Measurements from ENCODE around the gene PTPRD. TPM values are rescaled to one million over a fixed set of nuclear protein-coding genes. Genes with fewer than 3 reads are reported as not detected.

PTPRD gene
- total RNA-seq, 1 donor from 2014 or later = 5.7 TPM

GRCh38 chr9:10208691-10209069, 404.1 kb downstream of the PTPRD start:
- no peak for DNase-seq (ENCODE audit: low spot score)
- TF ChIP-seq, protein P1, sequence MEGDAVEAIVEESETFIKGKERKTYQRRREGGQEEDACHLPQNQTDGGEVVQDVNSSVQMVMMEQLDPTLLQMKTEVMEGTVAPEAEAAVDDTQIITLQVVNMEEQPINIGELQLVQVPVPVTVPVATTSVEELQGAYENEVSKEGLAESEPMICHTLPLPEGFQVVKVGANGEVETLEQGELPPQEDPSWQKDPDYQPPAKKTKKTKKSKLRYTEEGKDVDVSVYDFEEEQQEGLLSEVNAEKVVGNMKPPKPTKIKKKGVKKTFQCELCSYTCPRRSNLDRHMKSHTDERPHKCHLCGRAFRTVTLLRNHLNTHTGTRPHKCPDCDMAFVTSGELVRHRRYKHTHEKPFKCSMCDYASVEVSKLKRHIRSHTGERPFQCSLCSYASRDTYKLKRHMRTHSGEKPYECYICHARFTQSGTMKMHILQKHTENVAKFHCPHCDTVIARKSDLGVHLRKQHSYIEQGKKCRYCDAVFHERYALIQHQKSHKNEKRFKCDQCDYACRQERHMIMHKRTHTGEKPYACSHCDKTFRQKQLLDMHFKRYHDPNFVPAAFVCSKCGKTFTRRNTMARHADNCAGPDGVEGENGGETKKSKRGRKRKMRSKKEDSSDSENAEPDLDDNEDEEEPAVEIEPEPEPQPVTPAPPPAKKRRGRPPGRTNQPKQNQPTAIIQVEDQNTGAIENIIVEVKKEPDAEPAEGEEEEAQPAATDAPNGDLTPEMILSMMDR (IDR thresholded peaks at IDR 0.05) = no peak
- Mint-ChIP-seq H3K27me3 (ENCODE audit: low read depth) (peaks cover 29% of the 10 kb centered on the region), H3K4me1 (ENCODE audit: low read depth) (peaks cover 7% of the 10 kb centered on the region), H3K36me3 (ENCODE audit: low read depth) (no peaks in the 10 kb centered on the region), H3K27ac (ENCODE audit: unreplicated experiment) (no peak overlapping the region), H3K4me3 (ENCODE audit: unreplicated experiment) (peak overlapping the region; percentile 67), H3K9me3 (ENCODE audit: low read depth) (no peaks in the 10 kb centered on the region)

DNA sequence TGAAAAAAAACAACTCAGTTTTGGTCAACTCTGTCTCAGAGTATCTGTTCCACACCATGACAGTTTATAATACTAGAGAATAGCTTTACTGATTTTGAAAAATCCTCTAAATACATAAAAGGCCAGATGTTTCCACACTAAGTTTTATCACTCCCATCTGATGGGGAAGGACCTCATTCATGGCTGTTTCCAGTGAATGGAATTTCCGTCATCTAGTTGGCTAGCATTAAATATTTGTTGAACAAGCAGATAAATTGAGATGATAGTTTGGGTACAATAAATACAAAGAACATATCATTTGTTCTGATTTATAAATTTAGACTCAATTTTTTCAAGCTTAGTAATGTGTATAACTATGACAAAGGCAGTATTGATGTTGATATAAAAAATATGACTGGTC, 408.5 kb downstream of the PTPRD start:
- Mint-ChIP-seq H3K27me3 (ENCODE audit: low read depth) (peaks cover 21% of the 10 kb centered on the region), H3K4me1 (ENCODE audit: low read depth) (peaks cover 7% of the 10 kb centered on the region), H3K4me3 (ENCODE audit: unreplicated experiment) (no peak overlapping the region), H3K9me3 (ENCODE audit: low read depth) (no peaks in the 10 kb centered on the region), H3K36me3 (ENCODE audit: low read depth) (no peaks in the 10 kb centered on the region), H3K27ac (ENCODE audit: unreplicated experiment) (no peak overlapping the region)
- DNase-seq (ENCODE audit: low spot score) = no peak
- TF ChIP-seq, protein P1 (IDR thresholded peaks at IDR 0.05) = no peak

DNA sequence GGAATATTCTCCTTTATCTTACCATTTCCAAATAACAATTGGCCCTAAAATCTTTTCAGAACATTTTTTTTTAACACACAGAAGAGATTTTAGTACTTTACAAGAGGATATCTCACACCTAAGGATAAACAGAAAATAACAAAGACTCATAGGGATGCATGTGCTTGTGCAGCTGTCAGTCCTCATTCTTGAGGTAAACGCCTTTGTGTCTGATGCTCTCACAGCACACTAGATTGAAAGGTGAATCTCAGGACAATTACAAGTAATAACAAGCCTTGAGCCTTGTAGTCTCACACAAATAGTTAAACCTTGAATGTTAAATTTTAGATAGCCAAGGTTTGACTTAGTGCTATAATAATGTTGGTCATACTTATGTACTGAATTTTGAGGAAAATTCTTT, 439.2 kb downstream of the PTPRD start:
- no peaks in the 10 kb centered on the region for H3K36me3 Mint-ChIP-seq (ENCODE audit: low read depth)
- no peaks in the 10 kb centered on the region for H3K9me3 Mint-ChIP-seq (ENCODE audit: low read depth)
- H3K4me3 Mint-ChIP-seq (ENCODE audit: unreplicated experiment) = no peak overlapping the region
- no peak for DNase-seq (ENCODE audit: low spot score)
- no peak overlapping the region for H3K27ac Mint-ChIP-seq (ENCODE audit: unreplicated experiment)
- H3K4me1 Mint-ChIP-seq (ENCODE audit: low read depth) = no peaks in the 10 kb centered on the region
- TF ChIP-seq, protein P1 (IDR thresholded peaks at IDR 0.05) = no peak
- H3K27me3 Mint-ChIP-seq (ENCODE audit: low read depth) = peaks cover 9% of the 10 kb centered on the region

- no peak overlapping the region for H3K27ac Mint-ChIP-seq (ENCODE audit: unreplicated experiment)
- no peak overlapping the region for H3K4me3 Mint-ChIP-seq (ENCODE audit: unreplicated experiment)
- no peaks in the 10 kb centered on the region for H3K36me3 Mint-ChIP-seq (ENCODE audit: low read depth)
- TF ChIP-seq, protein P1 (IDR thresholded peaks at IDR 0.05) = no peak
- no peak for DNase-seq (ENCODE audit: low spot score)
- H3K9me3 Mint-ChIP-seq (ENCODE audit: low read depth) = no peaks in the 10 kb centered on the region
- H3K27me3 Mint-ChIP-seq (ENCODE audit: low read depth) = peaks cover 11% of the 10 kb centered on the region
- H3K4me1 Mint-ChIP-seq (ENCODE audit: low read depth) = no peaks in the 10 kb centered on the region
These were observed 440.3 kb downstream of the PTPRD start for GRCh38 chr9:10172476-10172875.

DNA sequence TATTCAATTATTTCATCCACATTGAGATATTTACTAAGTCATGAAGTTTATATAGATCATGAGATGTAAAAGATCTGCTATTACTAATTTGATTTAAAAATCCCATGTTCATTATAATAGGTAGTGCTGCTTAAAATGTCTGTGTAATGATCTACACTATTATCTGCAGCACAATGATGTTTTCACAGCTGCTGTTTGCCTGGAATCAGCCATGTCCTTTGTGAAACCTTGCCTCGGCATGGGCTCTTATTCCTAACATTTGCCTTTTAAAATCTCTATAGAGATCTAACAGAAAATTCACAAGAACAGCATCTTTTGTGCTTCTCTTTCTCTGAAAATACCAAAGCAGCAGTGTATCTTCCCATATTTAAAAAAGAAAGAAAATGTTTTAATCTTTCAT, 444.6 kb downstream of the PTPRD start:
- no peaks in the 10 kb centered on the region for H3K4me1 Mint-ChIP-seq (ENCODE audit: low read depth)
- peaks cover 4% of the 10 kb centered on the region for H3K27me3 Mint-ChIP-seq (ENCODE audit: low read depth)
- H3K4me3 Mint-ChIP-seq (ENCODE audit: unreplicated experiment) = no peak overlapping the region

More for the DNA sequence above, 444.6 kb downstream of the PTPRD start:
- H3K27ac Mint-ChIP-seq (ENCODE audit: unreplicated experiment) = no peak overlapping the region
- TF ChIP-seq, protein P1 (IDR thresholded peaks at IDR 0.05) = no peak
- no peaks in the 10 kb centered on the region for H3K9me3 Mint-ChIP-seq (ENCODE audit: low read depth)
- H3K36me3 Mint-ChIP-seq (ENCODE audit: low read depth) = no peaks in the 10 kb centered on the region
- DNase-seq (ENCODE audit: low spot score) = no peak

All from chondrocyte (in vitro differentiated cells).